Thoracic aorta (tissue), 2 donors: ENCODE measurements around the gene PTPN14. TPM values are rescaled to one million over a fixed set of nuclear protein-coding genes. Genes with fewer than 3 reads are reported as not detected.

Source experiments
- ATAC-seq: fragments of 150-250 bp; one replicate; pipeline ENCODE4 v1.8.0; 2017; ENCODE audit warnings: low read depth; ENCODE audit not compliant: insufficient number of reproducible peaks, low FRiP score
- DNase-seq: peaks from one replicate; pipeline ENCODE4 v3.0.0-alpha.2; 2020; ENCODE audit warnings: low spot score
- H3K27ac ChIP-seq, 2 donors: fragments of 200-600 bp; sonication (generic); 1 replicate in 1 of 2; 2 replicates in 1 of 2; pipeline ENCODE4 v1.5.1; 2016; ENCODE audit warnings: mild to moderate bottlenecking in 2 of 2, moderate library complexity in 2 of 2
- H3K27me3 ChIP-seq: fragments of 200-600 bp; sonication (generic); replicated peaks from 2 replicates; pipeline ENCODE4 v1.6.0; 2016; ENCODE audit warnings: mild to moderate bottlenecking; ENCODE audit not compliant: insufficient read depth
- H3K36me3 ChIP-seq: fragments of 200-600 bp; sonication (generic); one replicate; pipeline ENCODE4 v1.5.1; 2016
- H3K4me1 ChIP-seq, 2 donors: fragments of 200-600 bp; sonication (generic); 1 replicate in 1 of 2; 2 replicates in 1 of 2; pipeline versions ENCODE4 v1.5.1 to v1.6.0; 2016; ENCODE audit warnings: low read depth in 2 of 2, mild to moderate bottlenecking in 1 of 2; ENCODE audit not compliant: control insufficient read depth in 1 of 2
- H3K4me3 ChIP-seq: fragments of 200-600 bp; sonication (generic); 2 replicates; pipeline ENCODE4 v1.5.1; 2016; ENCODE audit warnings: mild to moderate bottlenecking
- H3K9me3 ChIP-seq: fragments of 200-600 bp; sonication (generic); 2 replicates; pipeline ENCODE4 v1.5.1; 2016
- total RNA-seq, 2 donors: library from RNA; depleted of rRNA; stranded (reverse); fragments of >200 nt; gene quantifications; one replicate each; pipeline versions ENCODE4 v1.1.0 to v1.2.3, GENCODE V29; 2016
- TF ChIP-seq, protein P1 (sequence below): fragments of 200-600 bp; sonication (generic); IDR thresholded peaks from one replicate; pipeline ENCODE4 v1.5.1; 2019; ENCODE audit warnings: antibody characterized with exemption

The PTPN14 gene
- total RNA-seq, 2 donors from 2014 or later: 33.3 to 63.8 TPM

DNA sequence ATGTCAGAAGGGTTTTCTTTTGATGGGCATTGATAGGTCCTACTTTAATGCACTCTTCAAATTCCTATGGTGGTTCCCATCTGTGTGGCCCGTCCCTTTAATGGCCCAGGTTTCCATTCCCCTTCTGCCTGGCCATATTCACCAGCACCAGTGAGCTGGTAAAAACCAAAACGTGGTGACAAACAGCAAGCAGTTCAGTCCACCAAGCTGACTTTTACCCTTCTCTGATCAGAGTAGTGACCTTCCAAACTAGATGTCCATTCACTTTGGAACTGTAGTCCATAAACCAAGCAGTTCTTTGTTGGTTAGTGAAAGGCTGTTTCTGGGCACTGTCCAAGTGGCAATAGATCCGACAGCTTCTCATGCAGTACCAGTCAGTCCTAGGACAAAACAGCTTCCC, 209.9 kb downstream of the PTPN14 start:
- DNase-seq (no peak), ATAC-seq (no peak)
- Histone ChIP-seq H3K4me1 (peaks cover 0 to 3% of the 10 kb centered on the region in 2 donors), H3K27me3 (no peaks in the 10 kb centered on the region), H3K4me3 (no peak overlapping the region), H3K9me3 (no peaks in the 10 kb centered on the region), H3K36me3 (no peaks in the 10 kb centered on the region), H3K27ac (no peak overlapping the region)
- TF ChIP-seq, protein P1, sequence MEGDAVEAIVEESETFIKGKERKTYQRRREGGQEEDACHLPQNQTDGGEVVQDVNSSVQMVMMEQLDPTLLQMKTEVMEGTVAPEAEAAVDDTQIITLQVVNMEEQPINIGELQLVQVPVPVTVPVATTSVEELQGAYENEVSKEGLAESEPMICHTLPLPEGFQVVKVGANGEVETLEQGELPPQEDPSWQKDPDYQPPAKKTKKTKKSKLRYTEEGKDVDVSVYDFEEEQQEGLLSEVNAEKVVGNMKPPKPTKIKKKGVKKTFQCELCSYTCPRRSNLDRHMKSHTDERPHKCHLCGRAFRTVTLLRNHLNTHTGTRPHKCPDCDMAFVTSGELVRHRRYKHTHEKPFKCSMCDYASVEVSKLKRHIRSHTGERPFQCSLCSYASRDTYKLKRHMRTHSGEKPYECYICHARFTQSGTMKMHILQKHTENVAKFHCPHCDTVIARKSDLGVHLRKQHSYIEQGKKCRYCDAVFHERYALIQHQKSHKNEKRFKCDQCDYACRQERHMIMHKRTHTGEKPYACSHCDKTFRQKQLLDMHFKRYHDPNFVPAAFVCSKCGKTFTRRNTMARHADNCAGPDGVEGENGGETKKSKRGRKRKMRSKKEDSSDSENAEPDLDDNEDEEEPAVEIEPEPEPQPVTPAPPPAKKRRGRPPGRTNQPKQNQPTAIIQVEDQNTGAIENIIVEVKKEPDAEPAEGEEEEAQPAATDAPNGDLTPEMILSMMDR: no peak

DNA sequence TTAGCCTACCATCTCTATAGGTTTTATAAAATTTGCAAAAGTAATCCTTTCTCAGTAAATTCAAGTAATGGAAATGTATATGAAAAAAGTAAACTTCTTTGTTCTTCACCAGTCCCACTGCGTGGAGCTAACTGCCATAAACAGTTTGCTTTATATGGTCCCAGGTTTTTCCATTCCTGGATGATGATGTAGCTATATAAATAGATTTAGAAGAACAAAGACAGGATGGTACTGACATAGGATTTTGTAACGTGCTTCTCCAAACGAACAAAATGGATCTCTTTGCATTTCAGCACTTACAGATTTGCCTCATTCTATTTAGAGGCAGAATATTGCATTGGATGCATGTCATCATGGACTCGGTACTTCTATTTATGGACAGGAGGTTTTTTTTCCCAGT, 213.2 kb downstream of the PTPN14 start:
- Histone ChIP-seq H3K27me3 (no peaks in the 10 kb centered on the region), H3K36me3 (no peaks in the 10 kb centered on the region), H3K4me1 (peaks cover 0 to 3% of the 10 kb centered on the region in 2 donors), H3K4me3 (no peak overlapping the region), H3K27ac (no peak overlapping the region), H3K9me3 (no peaks in the 10 kb centered on the region)
- TF ChIP-seq, protein P1: no peak
- ATAC-seq (no peak), DNase-seq (no peak)

DNA sequence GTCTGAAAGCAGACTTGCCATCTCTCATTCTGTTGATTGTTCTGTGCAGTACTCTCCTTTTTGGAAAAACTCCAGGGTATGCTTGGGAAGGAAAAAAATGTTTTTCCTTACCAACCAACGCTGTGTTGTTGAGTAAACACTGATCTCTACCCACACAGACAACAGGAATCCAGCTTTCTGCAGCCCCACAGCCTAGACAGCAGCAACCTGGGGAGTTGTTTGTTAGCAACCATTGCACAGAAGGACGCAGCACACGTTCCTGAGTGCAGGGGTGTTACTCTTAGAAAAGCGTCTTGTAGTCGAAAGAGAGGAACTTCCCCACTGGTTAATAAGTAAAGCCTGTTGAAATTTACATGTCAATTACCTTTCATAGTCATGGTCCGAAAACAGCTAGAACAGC, 213.9 kb downstream of the PTPN14 start:
- Histone ChIP-seq H3K9me3 (no peaks in the 10 kb centered on the region), H3K36me3 (no peaks in the 10 kb centered on the region), H3K4me3 (no peak overlapping the region), H3K27me3 (no peaks in the 10 kb centered on the region), H3K27ac (no peak overlapping the region), H3K4me1 (peaks cover 0 to 3% of the 10 kb centered on the region in 2 donors)
- DNase-seq: no peak
- TF ChIP-seq, protein P1: no peak
- ATAC-seq: no peak

DNA sequence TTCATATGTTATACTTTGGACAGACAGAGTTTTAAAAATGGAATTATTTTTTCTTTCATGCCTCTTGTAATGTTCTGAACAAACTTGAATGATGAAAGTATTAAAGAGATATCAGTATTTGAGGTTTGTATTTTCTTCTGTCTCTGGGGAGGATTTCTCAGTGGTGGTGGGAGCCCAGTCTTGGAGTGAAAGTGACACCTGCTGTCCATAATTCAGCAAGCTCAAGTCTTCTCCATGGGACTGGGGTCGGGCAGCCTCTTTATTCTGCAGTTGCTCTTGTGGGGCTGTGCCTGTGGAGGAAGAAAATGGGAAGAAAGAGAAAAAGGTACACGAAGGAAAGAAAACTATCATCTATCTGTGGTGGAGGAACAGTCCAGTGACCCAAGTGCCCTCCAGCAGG, 214.4 kb downstream of the PTPN14 start:
- DNase-seq (no peak), ATAC-seq (no peak)
- no peaks in the 10 kb centered on the region for H3K36me3 ChIP-seq
- no peak overlapping the region for H3K4me3 ChIP-seq
- TF ChIP-seq, protein P1: no peak
- no peaks in the 10 kb centered on the region for H3K9me3 ChIP-seq
- H3K27me3 ChIP-seq: no peaks in the 10 kb centered on the region
- H3K4me1 ChIP-seq: peaks cover 0 to 3% of the 10 kb centered on the region in 2 donors
- H3K27ac ChIP-seq: no peak overlapping the region

DNA sequence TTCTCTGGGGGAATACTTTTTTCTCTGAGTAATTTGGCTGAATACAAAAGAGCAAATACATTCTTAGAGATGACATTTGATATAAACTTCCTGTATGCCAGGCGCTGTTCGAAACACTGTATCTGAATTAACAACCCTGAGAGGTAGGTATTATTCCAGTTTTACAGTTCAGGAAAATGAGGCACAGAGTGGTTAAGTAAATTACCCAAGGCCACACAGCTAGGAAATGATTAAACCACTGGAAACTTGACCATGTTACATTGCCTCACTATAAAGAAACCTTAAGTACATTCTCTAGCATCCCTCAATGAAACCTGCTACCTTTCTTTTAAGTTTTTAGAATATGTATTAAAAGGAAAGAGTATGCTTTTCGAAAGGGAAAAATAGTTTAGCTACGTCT, 215.8 kb downstream of the PTPN14 start:
- no peak overlapping the region for H3K4me3 ChIP-seq
- DNase-seq: no peak
- TF ChIP-seq, protein P1: no peak
- no peaks in the 10 kb centered on the region for H3K27me3 ChIP-seq
- H3K36me3 ChIP-seq: no peaks in the 10 kb centered on the region
- peaks cover 0 to 3% of the 10 kb centered on the region in 2 donors for H3K4me1 ChIP-seq
- no peaks in the 10 kb centered on the region for H3K9me3 ChIP-seq
- H3K27ac ChIP-seq: no peak overlapping the region
- no peak for ATAC-seq
